ENCODE measurements around the gene EMC6. TPM values are rescaled to one million over a fixed set of nuclear protein-coding genes. Genes with fewer than 3 reads are reported as not detected.
"Not testable (repeated sequence)": the region's sequence is repeated elsewhere in the genome, so short reads cannot be mapped to it uniquely, and the experiment has no call there.

Gene EMC6
- total and polyA plus RNA-seq, 9 donors, result 16.8 to 47.1 (median 37.0) TPM

DNA sequence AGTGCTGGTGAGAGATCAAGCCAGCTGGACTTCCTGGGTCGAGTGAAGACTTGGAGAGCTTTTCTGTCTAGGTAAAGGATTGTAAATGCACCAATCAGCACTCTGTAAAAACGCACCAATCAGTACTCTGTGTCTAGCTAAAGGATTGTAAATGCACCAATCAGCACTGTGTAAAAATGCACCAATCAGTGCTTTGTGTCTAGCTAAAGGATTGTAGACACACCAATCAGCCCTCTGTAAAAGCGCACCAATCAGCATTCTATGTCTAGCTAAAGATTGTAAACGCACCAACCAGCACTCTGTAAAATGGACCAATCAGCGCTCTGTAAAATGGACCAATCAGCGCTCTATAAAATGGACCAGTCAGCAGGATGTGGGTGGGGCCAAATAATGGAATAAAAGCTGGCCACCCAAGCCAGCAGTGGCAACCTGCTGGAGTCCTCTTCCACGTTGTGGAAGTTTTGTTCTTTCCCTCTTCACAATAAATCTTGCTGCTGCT lies 33.5 kb downstream of the EMC6 start:
- Histone ChIP-seq H3K27me3 (ENCODE audit: control insufficient read depth, insufficient read depth, low read length) (peaks cover 14% of the 10 kb centered on the region), H3K36me3 (ENCODE audit: control insufficient read depth, insufficient read depth, low read length) (peaks cover 15% of the 10 kb centered on the region)
- DNase-seq; H3K4me3 ChIP-seq (ENCODE audit: low read length); H3K27ac ChIP-seq (ENCODE audit: low read length); H3K9me3 ChIP-seq (replicated peaks; ENCODE audit: control insufficient read depth, low read depth, low read length); H3K4me1 ChIP-seq (ENCODE audit: control insufficient read depth, insufficient read depth, low read length): not testable (repeated sequence)
- WGBS (ENCODE audit: insufficient coverage), result 100% methylated on average over 3 of the region's 7 CpGs

DNA sequence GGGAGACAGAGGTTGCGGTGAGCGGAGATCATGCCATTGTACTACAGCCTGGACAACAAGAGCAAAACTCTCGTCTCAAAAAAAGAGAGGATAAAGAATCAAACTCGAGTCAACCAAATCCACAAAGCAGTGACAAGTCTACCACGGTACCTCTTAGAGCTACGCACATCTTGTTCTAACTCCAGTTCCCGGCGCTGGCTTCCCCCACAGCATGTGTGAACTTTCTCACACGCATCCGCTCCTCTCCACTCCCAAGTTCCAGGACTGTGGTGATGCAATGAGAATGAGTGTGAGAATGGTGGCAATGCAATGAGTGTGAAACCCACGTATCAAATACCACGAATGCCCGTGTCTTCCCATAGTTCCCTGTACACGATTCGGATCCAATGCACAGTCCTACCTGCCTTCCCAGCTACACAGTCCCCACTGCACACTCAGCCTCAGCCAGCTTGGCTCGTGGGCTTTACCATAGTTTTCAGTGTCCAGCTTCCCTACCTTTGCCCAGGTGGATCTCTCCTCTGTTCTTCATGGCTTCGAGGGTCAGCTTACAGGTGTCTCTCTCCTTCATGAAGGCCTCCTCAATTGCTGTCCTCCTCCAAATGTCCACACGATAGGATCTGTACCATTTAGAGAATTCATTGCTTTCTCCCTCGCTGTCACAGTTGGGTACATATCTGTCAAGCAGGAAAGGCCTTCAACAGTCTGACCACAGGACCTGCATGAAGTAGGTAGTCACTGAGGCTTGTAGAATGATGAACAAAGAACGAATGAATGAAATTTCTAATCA lies 36.5 kb downstream of the EMC6 start:
- Histone ChIP-seq H3K9me3 (replicated peaks; ENCODE audit: control insufficient read depth, low read depth, low read length) (no peaks in the 10 kb centered on the region), H3K27me3 (ENCODE audit: control insufficient read depth, insufficient read depth, low read length) (no peaks in the 10 kb centered on the region), H3K36me3 (ENCODE audit: control insufficient read depth, insufficient read depth, low read length) (peaks cover 5% of the 10 kb centered on the region), H3K4me3 (ENCODE audit: low read length) (no peak overlapping the region), H3K27ac (ENCODE audit: low read length) (no peak overlapping the region), H3K4me1 (ENCODE audit: control insufficient read depth, insufficient read depth, low read length) (no peaks in the 10 kb centered on the region)
- 73% methylated on average over 8 of the region's 20 CpGs for WGBS (ENCODE audit: insufficient coverage)
- DNase-seq, result no peak

DNA sequence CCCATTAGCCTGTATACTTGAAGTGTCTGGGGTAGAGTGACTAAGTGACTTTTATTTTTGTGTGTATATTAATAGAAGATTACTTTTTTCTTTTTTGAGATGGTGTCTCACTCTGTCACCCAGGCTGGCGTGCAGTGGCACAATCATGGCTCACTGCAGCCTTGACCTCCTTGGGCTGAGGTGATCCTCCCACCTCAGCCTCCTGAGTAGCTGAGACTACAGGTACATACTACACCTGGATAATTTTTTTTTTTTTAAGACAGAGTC lies 37.0 kb downstream of the EMC6 start:
- not testable (repeated sequence) for DNase-seq; H3K9me3 ChIP-seq (replicated peaks; ENCODE audit: control insufficient read depth, low read depth, low read length); H3K4me3 ChIP-seq (ENCODE audit: low read length); H3K27ac ChIP-seq (ENCODE audit: low read length); H3K27me3 ChIP-seq (ENCODE audit: control insufficient read depth, insufficient read depth, low read length); H3K36me3 ChIP-seq (ENCODE audit: control insufficient read depth, insufficient read depth, low read length); H3K4me1 ChIP-seq (ENCODE audit: control insufficient read depth, insufficient read depth, low read length)
- no CpG with 5 or more reads among the region's 1 CpG for WGBS (ENCODE audit: insufficient coverage)

DNA sequence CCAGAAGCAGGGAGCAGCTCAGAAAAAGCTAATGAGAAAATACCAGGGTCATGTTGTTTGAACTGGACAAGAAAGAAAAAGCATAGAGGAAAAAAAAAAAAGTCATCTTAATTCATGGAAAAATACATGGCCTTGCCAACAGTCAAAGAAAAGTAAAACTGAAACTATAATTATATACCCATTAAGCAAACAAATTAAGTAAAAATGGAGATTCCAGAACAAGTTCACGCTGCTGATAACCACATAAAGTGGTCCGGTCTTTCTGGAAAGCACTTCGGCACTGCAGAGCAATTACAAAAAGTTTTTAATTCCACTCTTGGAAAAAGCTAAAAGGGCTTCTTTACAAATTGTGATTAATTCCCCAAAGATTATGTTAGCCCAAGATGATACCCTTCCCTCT lies 39.8 kb downstream of the EMC6 start:
- Histone ChIP-seq H3K36me3 (ENCODE audit: control insufficient read depth, insufficient read depth, low read length) (peaks cover 7% of the 10 kb centered on the region), H3K27ac (ENCODE audit: low read length) (no peak overlapping the region)
- WGBS (ENCODE audit: insufficient coverage), result 84% methylated on average over 3 of the region's 3 CpGs

DNA sequence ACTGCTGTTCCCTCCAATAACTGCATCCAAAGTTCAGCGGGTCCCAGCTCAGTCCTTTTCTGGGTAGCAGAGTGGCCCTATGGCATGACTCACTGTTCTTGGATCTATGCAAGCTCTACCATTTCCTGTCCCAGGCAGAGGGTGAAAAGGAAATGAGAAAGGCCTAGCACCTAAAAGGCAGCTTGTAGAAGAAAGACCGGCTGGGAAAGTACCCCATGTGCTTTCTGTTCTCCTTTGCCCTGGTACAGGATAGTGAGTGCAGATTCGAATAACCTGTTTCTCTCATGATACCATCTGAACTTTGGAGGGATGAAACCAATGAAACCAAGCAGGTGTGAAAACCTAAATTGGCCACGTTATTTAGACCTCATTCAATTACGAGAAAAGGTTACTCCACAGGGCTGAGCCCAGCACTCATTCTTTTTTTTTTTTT lies 42.4 kb downstream of the EMC6 start:
- H3K4me1 ChIP-seq (ENCODE audit: control insufficient read depth, insufficient read depth, low read length), result no peaks in the 10 kb centered on the region
- H3K27ac ChIP-seq (ENCODE audit: low read length), result no peak overlapping the region
- peaks cover 21% of the 10 kb centered on the region for H3K36me3 ChIP-seq (ENCODE audit: control insufficient read depth, insufficient read depth, low read length)
- no peaks in the 10 kb centered on the region for H3K9me3 ChIP-seq (replicated peaks; ENCODE audit: control insufficient read depth, low read depth, low read length)
- H3K27me3 ChIP-seq (ENCODE audit: control insufficient read depth, insufficient read depth, low read length), result no peaks in the 10 kb centered on the region
- H3K4me3 ChIP-seq (ENCODE audit: low read length), result no peak overlapping the region
- DNase-seq, result no peak
- whole genome bisulfite sequencing (ENCODE audit: insufficient coverage), result 100% methylated on average over 1 of the region's 5 CpGs

More for the DNA sequence above, 39.8 kb downstream of the EMC6 start:
- Histone ChIP-seq H3K4me3 (ENCODE audit: low read length) (no peak overlapping the region), H3K9me3 (replicated peaks; ENCODE audit: control insufficient read depth, low read depth, low read length) (no peaks in the 10 kb centered on the region), H3K27me3 (ENCODE audit: control insufficient read depth, insufficient read depth, low read length) (no peaks in the 10 kb centered on the region), H3K4me1 (ENCODE audit: control insufficient read depth, insufficient read depth, low read length) (no peaks in the 10 kb centered on the region)
- no peak for DNase-seq

DNA sequence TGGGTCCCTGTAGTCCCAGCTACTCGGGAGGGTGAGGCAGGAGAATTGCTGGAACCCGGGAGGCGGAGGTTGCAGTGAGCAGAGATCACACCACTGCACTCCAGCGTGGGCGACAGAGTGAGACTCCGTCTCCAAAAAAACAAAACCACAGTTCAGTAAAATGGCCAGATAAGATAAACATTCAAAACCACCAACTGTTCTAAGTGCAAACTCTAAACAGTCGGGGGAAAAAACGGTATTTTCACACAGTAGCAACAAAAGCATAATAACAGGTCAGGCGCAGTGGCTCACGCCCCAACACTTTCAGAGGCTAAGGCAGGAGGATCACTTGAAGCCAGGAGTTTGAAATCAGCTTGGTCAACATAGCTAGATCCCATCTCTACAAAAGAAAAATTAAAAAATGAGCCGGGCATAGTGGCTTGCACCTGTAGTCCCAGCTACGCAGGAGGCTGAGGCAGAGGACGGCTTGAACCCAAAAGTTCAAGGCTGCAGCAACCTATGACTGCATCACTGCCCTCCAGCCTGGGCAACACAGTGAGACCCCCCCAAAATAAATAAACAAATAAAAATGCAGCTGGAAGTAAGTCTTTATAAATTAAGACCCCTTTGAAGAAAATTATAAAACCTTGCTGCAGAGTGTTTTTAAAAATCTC lies 44.3 kb downstream of the EMC6 start:
- Histone ChIP-seq H3K36me3 (ENCODE audit: control insufficient read depth, insufficient read depth, low read length) (peaks cover 37% of the 10 kb centered on the region), H3K9me3 (replicated peaks; ENCODE audit: control insufficient read depth, low read depth, low read length) (no peaks in the 10 kb centered on the region), H3K27ac (ENCODE audit: low read length) (no peak overlapping the region), H3K4me1 (ENCODE audit: control insufficient read depth, insufficient read depth, low read length) (no peaks in the 10 kb centered on the region), H3K27me3 (ENCODE audit: control insufficient read depth, insufficient read depth, low read length) (no peaks in the 10 kb centered on the region), H3K4me3 (ENCODE audit: low read length) (no peak overlapping the region)
- WGBS (ENCODE audit: insufficient coverage), result 92% methylated on average over 2 of the region's 13 CpGs
- DNase-seq, result no peak

DNA sequence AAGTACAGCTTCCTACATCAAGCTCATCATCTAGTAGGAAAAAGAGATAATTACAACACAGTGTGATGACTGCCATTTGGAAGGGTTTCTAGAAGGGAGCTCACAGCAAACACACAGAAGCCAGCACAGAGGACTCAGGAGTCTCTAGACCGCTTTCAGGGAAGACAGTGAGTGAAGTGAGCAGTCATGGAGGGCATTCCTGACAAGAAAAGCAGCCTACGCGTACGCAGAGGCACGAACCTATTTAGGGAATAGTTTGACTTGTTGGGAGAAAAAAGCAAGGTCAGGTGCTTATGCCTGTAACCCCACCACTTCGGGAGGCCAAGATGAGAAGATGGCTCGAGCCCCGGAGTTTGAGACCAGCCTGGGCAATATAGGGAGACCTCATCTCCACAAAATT lies 46.7 kb downstream of the EMC6 start:
- Histone ChIP-seq H3K9me3 (replicated peaks; ENCODE audit: control insufficient read depth, low read depth, low read length) (no peaks in the 10 kb centered on the region), H3K4me1 (ENCODE audit: control insufficient read depth, insufficient read depth, low read length) (no peaks in the 10 kb centered on the region), H3K36me3 (ENCODE audit: control insufficient read depth, insufficient read depth, low read length) (peaks cover 54% of the 10 kb centered on the region), H3K27ac (ENCODE audit: low read length) (no peak overlapping the region), H3K27me3 (ENCODE audit: control insufficient read depth, insufficient read depth, low read length) (no peaks in the 10 kb centered on the region), H3K4me3 (ENCODE audit: low read length) (no peak overlapping the region)
- WGBS (ENCODE audit: insufficient coverage), result 83% methylated on average over 5 of the region's 8 CpGs
- no peak for DNase-seq

DNA sequence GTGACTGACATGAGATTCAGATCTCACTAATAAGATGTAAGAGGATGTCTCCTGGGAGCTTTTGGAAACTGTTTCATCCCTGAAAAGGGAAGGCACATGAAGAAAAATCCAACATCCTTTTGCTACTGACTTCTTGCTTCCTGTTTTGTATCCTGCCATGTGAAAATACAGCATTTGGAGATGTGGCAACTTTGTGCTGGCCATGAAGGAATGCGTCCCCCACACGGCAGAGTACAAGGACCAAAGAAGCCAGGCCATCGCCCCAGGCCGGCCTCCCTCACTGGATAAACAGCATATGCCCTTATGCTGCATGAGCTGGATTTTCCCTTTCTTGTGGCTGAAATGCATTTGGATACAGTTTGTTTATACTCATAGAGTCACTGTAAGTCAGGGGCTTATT lies 49.6 kb downstream of the EMC6 start:
- Histone ChIP-seq H3K27me3 (ENCODE audit: control insufficient read depth, insufficient read depth, low read length) (no peaks in the 10 kb centered on the region), H3K36me3 (ENCODE audit: control insufficient read depth, insufficient read depth, low read length) (peaks cover 52% of the 10 kb centered on the region), H3K4me3 (ENCODE audit: low read length) (no peak overlapping the region), H3K9me3 (replicated peaks; ENCODE audit: control insufficient read depth, low read depth, low read length) (no peaks in the 10 kb centered on the region), H3K4me1 (ENCODE audit: control insufficient read depth, insufficient read depth, low read length) (peaks cover 6% of the 10 kb centered on the region), H3K27ac (ENCODE audit: low read length) (no peak overlapping the region)
- WGBS (ENCODE audit: insufficient coverage), result no CpG with 5 or more reads among the region's 4 CpGs
- no peak for DNase-seq

DNA sequence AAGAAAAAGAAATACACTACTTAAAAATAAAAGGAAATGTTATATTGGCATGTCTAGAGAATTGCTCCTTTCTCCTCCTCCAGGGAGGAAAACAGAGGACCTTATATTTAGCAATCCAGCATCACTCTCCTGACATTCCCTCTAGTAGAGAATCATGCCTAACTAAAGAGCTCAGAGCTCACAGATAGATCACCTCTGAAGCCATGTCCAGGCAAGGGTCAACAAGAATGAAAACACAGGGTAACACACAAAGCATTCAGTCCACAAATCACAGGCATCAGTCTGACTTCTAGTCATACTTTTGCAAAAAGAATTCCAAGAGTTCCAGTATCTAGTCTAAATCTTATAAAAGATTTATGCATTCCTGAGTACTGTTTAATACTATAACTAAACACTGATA lies 50.7 kb downstream of the EMC6 start:
- H3K36me3 ChIP-seq (ENCODE audit: control insufficient read depth, insufficient read depth, low read length), result peaks cover 51% of the 10 kb centered on the region
- H3K4me3 ChIP-seq (ENCODE audit: low read length), result no peak overlapping the region
- H3K27ac ChIP-seq (ENCODE audit: low read length), result no peak overlapping the region
- DNase-seq, result no peak
- H3K4me1 ChIP-seq (ENCODE audit: control insufficient read depth, insufficient read depth, low read length), result peaks cover 9% of the 10 kb centered on the region
- H3K27me3 ChIP-seq (ENCODE audit: control insufficient read depth, insufficient read depth, low read length), result no peaks in the 10 kb centered on the region
- H3K9me3 ChIP-seq (replicated peaks; ENCODE audit: control insufficient read depth, low read depth, low read length), result no peaks in the 10 kb centered on the region

Measured in muscle of leg (tissue), 11 donors.